ENCODE measurements around the gene EMX2. TPM values are rescaled to one million over a fixed set of nuclear protein-coding genes. Genes with fewer than 3 reads are reported as not detected.

Gene EMX2
- total and polyA plus RNA-seq, 4 donors, result 0.37 TPM; not detected in 3

GRCh38 chr10:117552701-117553141 lies 10.2 kb downstream of the EMX2 start:
- Histone ChIP-seq H3K36me3 (ENCODE audit: control insufficient read depth in 4 of 4, insufficient read depth in 4 of 4, low read length in 4 of 4) (no peaks in the 10 kb centered on the region), H3K4me1 (ENCODE audit: control insufficient read depth in 5 of 5, insufficient read depth in 5 of 5, low read length in 5 of 5) (peaks cover 0 to 6% (median 4%) of the 10 kb centered on the region in 5 donors), H3K9me3 (ENCODE audit: control insufficient read depth in 4 of 4, insufficient read depth in 3 of 4, low read length in 3 of 4) (peaks cover 0 to 14% (median 0%) of the 10 kb centered on the region in 4 donors), H3K9ac (ENCODE audit: insufficient read depth in 1 of 2, low read length in 2 of 2) (no peak overlapping the region), H3K4me3 (no peak overlapping the region), H3K27me3 (ENCODE audit: control insufficient read depth in 3 of 3, insufficient read depth in 3 of 3, low read length in 2 of 3) (peaks cover 22 to 88% (median 88%) of the 10 kb centered on the region in 3 donors), H3K27ac (ENCODE audit: low read depth in 1 of 2, low read length in 1 of 2) (no peak overlapping the region)
- WGBS, 2 donors, result 6 to 10% methylated on average over 13 of the region's 13 CpGs
- no peak for ATAC-seq (ENCODE audit: insufficient read depth, low FRiP score)
- DNase-seq, result no peak
- TF ChIP-seq, protein P1, sequence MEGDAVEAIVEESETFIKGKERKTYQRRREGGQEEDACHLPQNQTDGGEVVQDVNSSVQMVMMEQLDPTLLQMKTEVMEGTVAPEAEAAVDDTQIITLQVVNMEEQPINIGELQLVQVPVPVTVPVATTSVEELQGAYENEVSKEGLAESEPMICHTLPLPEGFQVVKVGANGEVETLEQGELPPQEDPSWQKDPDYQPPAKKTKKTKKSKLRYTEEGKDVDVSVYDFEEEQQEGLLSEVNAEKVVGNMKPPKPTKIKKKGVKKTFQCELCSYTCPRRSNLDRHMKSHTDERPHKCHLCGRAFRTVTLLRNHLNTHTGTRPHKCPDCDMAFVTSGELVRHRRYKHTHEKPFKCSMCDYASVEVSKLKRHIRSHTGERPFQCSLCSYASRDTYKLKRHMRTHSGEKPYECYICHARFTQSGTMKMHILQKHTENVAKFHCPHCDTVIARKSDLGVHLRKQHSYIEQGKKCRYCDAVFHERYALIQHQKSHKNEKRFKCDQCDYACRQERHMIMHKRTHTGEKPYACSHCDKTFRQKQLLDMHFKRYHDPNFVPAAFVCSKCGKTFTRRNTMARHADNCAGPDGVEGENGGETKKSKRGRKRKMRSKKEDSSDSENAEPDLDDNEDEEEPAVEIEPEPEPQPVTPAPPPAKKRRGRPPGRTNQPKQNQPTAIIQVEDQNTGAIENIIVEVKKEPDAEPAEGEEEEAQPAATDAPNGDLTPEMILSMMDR (IDR thresholded peaks at IDR 0.05; ENCODE audit: control extremely low read depth, extremely low read depth), result no peak

DNA sequence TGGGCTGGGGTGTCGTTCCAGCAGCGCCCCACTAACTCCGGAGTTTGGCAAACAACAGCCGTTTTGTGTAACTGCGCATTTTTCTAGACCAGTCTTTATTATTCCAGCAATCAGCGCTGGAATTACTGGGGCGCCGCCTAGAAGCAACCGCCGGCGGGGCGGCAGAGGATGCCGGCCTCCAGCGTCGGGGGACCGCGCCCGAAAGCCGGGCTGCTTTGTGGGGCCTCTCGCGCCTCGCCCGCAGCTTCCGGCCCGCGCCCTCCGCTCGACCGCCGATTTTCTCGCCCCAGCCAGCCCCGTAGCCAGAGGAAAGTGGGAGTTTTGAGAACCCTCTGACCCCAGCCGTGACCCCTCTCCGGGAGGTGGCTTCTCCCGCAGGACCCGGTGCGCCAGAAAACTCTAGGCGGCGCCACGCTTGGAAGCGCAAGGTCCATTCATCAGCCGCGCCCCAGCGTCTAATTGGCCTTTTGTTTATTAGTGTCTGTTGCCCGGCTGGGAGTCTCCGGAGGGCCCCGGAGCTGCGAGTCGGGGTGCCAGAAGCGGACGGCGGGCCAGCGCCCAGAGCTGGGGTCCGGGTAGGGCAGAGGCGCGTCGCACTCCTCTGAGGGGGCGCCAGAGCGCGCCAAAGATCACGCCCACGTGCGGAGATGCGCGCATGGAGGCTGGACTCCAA lies 10.7 kb downstream of the EMX2 start:
- no peak overlapping the region for H3K27ac ChIP-seq (ENCODE audit: low read depth in 1 of 2, low read length in 1 of 2)
- no peak overlapping the region for H3K4me3 ChIP-seq
- WGBS, 2 donors, result 2 to 3% methylated on average over 61 to 65 of the region's 65 CpGs

DNA sequence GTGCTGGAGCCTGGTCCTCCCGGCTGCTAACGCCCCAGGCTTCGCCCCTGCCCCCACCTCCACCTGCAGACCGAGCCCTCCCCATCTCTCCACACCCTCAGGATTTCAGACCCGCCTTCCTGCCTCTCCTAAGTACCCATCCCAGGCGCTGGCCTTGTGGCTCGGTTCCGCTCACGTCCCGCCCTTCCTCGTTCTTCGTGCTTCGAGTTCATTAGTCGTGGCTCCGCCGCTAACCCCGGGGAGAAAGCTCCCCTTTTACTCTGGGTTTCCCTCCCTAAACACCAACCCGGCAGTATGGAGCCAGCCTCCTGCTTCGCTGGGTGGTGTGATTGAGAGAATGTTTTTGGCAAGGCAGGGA lies 11.2 kb downstream of the EMX2 start:
- H3K4me3 ChIP-seq, result no peak overlapping the region
- 5 to 6% methylated on average over 19 of the region's 19 CpGs for WGBS, 2 donors
- peaks cover 22 to 78% (median 77%) of the 10 kb centered on the region in 3 donors for H3K27me3 ChIP-seq (ENCODE audit: control insufficient read depth in 3 of 3, insufficient read depth in 3 of 3, low read length in 2 of 3)
- no peak overlapping the region for H3K27ac ChIP-seq (ENCODE audit: low read depth in 1 of 2, low read length in 1 of 2)
- TF ChIP-seq, protein P1 (IDR thresholded peaks at IDR 0.05; ENCODE audit: control extremely low read depth, extremely low read depth), result no peak
- no peak overlapping the region for H3K9ac ChIP-seq (ENCODE audit: insufficient read depth in 1 of 2, low read length in 2 of 2)
- no peaks in the 10 kb centered on the region for H3K36me3 ChIP-seq (ENCODE audit: control insufficient read depth in 4 of 4, insufficient read depth in 4 of 4, low read length in 4 of 4)
- ATAC-seq (ENCODE audit: insufficient read depth, low FRiP score), result no peak
- peaks cover 0 to 14% (median 0%) of the 10 kb centered on the region in 4 donors for H3K9me3 ChIP-seq (ENCODE audit: control insufficient read depth in 4 of 4, insufficient read depth in 3 of 4, low read length in 3 of 4)
- H3K4me1 ChIP-seq (ENCODE audit: control insufficient read depth in 5 of 5, insufficient read depth in 5 of 5, low read length in 5 of 5), result peaks cover 0 to 6% (median 4%) of the 10 kb centered on the region in 5 donors
- DNase-seq, result no peak

More for the DNA sequence above, 10.7 kb downstream of the EMX2 start:
- H3K9me3 ChIP-seq (ENCODE audit: control insufficient read depth in 4 of 4, insufficient read depth in 3 of 4, low read length in 3 of 4), result peaks cover 0 to 14% (median 0%) of the 10 kb centered on the region in 4 donors
- peaks cover 0 to 6% (median 4%) of the 10 kb centered on the region in 5 donors for H3K4me1 ChIP-seq (ENCODE audit: control insufficient read depth in 5 of 5, insufficient read depth in 5 of 5, low read length in 5 of 5)
- no peaks in the 10 kb centered on the region for H3K36me3 ChIP-seq (ENCODE audit: control insufficient read depth in 4 of 4, insufficient read depth in 4 of 4, low read length in 4 of 4)
- H3K9ac ChIP-seq (ENCODE audit: insufficient read depth in 1 of 2, low read length in 2 of 2), result no peak overlapping the region
- ATAC-seq (ENCODE audit: insufficient read depth, low FRiP score) (no peak), DNase-seq (no peak)
- peaks cover 22 to 83% (median 82%) of the 10 kb centered on the region in 3 donors for H3K27me3 ChIP-seq (ENCODE audit: control insufficient read depth in 3 of 3, insufficient read depth in 3 of 3, low read length in 2 of 3)
- TF ChIP-seq, protein P1 (IDR thresholded peaks at IDR 0.05; ENCODE audit: control extremely low read depth, extremely low read depth), result no peak

All from lung (tissue), 12 donors.